Stimulated activated CD4-positive, alpha-beta T cell treated with anti-CD3 and anti-CD28 coated beads, Interleukin-2, amount 100 ng/mL, for 24 hours (primary cell): ENCODE results near the gene MKKS.
"Not testable (repeated sequence)": the region's sequence is repeated elsewhere in the genome, so short reads cannot be mapped to it uniquely, and the experiment has no call there.

Source experiments
- DNase-seq, 2 donors: peaks; one replicate each; pipeline ENCODE4 v3.0.0-alpha.2; 2020

Gene MKKS

GRCh38 chr20:10411673-10412072 lies 22.3 kb downstream of the MKKS start:
- DNase-seq: no peak

GRCh38 chr20:10408108-10408813 lies 25.8 kb downstream of the MKKS start:
- no peak for DNase-seq

- DNase-seq: no peak
Measured at GRCh38 chr20:10404959-10405530, 29.0 kb downstream of the MKKS start.

GRCh38 chr20:10404023-10404628 lies 29.9 kb downstream of the MKKS start:
- DNase-seq: no peak

- no peak for DNase-seq
Measured at GRCh38 chr20:10402938-10403608, 30.9 kb downstream of the MKKS start.

GRCh38 chr20:10398834-10399369 lies 35.1 kb downstream of the MKKS start:
- no peak for DNase-seq

GRCh38 chr20:10394752-10395151 lies 39.3 kb downstream of the MKKS start:
- DNase-seq: not testable (repeated sequence)

GRCh38 chr20:10390709-10391108 lies 43.3 kb downstream of the MKKS start:
- DNase-seq: no peak

GRCh38 chr20:10388597-10388996 lies 45.4 kb downstream of the MKKS start:
- no peak for DNase-seq

- DNase-seq: no peak
Measured at GRCh38 chr20:10387686-10388085, 46.3 kb downstream of the MKKS start.

- DNase-seq: no peak
Measured at GRCh38 chr20:10385850-10386544, 48.0 kb downstream of the MKKS start.

- no peak for DNase-seq
Measured at GRCh38 chr20:10381477-10381876, 52.5 kb downstream of the MKKS start.

GRCh38 chr20:10379761-10380160 lies 54.3 kb downstream of the MKKS start:
- DNase-seq: no peak

GRCh38 chr20:10376270-10377075 lies 57.5 kb downstream of the MKKS start:
- no peak for DNase-seq

GRCh38 chr20:10375191-10375590 lies 58.8 kb downstream of the MKKS start:
- DNase-seq: no peak

GRCh38 chr20:10374036-10374435 lies 60.0 kb downstream of the MKKS start:
- DNase-seq: no peak

GRCh38 chr20:10371467-10371866 lies 62.6 kb downstream of the MKKS start:
- no peak for DNase-seq

GRCh38 chr20:10370091-10370887 lies 63.7 kb downstream of the MKKS start:
- DNase-seq: no peak

- DNase-seq: no peak
Measured at GRCh38 chr20:10369723-10370090, 64.3 kb downstream of the MKKS start.

- no peak for DNase-seq
Measured at GRCh38 chr20:10368702-10369041, 65.3 kb downstream of the MKKS start.

- no peak for DNase-seq
Measured at GRCh38 chr20:10367943-10368701, 65.9 kb downstream of the MKKS start.
